GM12878 (cell line): ENCODE measurements around the gene AGBL4. TPM values are rescaled to one million over a fixed set of nuclear protein-coding genes. Genes with fewer than 3 reads are reported as not detected.

Experiments used
- ATAC-seq: fragments of 200-7000 bp; cut with Tn5 transposase; 3 replicates; pipeline ENCODE4 v1.9.1; 2020; ENCODE audit warnings: mild to moderate bottlenecking, moderate library complexity
- BruUV-seq: library from RNA; stranded (reverse); fragments of 400-500 nt; replicated peaks from 2 replicates; lab custom pipeline; 2021; lab: Mats Ljungman, UMichigan
- CTCF ChIA-PET: fragments of 300-600 bp; sonication (Branson Sonifier 250); formaldehyde crosslinking; extraction: SDS; loops from one replicate; lab custom pipeline; 2021; ENCODE audit warnings: inconsistent platforms; lab: Yijun Ruan, JAX
- POLR2A ChIA-PET: fragments of 350-600 bp; formaldehyde crosslinking; extraction: SDS; loops from one replicate; lab custom pipeline; 2021; ENCODE audit warnings: inconsistent platforms; lab: Charles Lee
- RAD21 ChIA-PET: fragments of 300-600 bp; sonication (Branson Sonifier 250); formaldehyde crosslinking; loops from one replicate; lab custom pipeline; 2023; ENCODE audit warnings: antibody characterized with exemption; ENCODE audit not compliant: unreplicated experiment; lab: Charles Lee
- SMC1A ChIA-PET: fragments of 300-600 bp; sonication (Branson Sonifier 250); formaldehyde crosslinking; loops from one replicate; lab custom pipeline; 2023; ENCODE audit not compliant: unreplicated experiment, uncharacterized antibody; lab: Charles Lee
- DNase-seq: peaks from one replicate; pipeline ENCODE4 v3.0.0-alpha.2; 2011; ENCODE audit warnings: low read depth, low spot score
- FAIRE-seq: peaks from 3 replicates; lab custom pipeline; 2011; peaks lifted over from hg19 to GRCh38; lab: Jason Lieb, UNC
- H2AFZ ChIP-seq: 2 replicates; pipeline ENCODE4 v1.6.0; 2011; ENCODE audit warnings: low read depth, low read length, control low read depth; ENCODE audit not compliant: control insufficient read depth
- H3K27ac ChIP-seq: 2 replicates; pipeline ENCODE4 v1.5.1; 2011; ENCODE audit warnings: control low read depth; ENCODE audit not compliant: control insufficient read depth, insufficient read depth
- H3K27me3 ChIP-seq, 2 experiments: replicated peaks in 1 of 2; 2 replicates each; pipeline versions ENCODE4 v1.6.0 to v1.6.1; 2011; ENCODE audit warnings: low read length in 1 of 2; ENCODE audit not compliant: control insufficient read depth in 2 of 2, insufficient read depth in 2 of 2
- H3K36me3 ChIP-seq, 2 experiments: 2 replicates each; pipeline ENCODE4 v1.5.1; 2011; ENCODE audit warnings: low read length in 1 of 2; ENCODE audit not compliant: control insufficient read depth in 2 of 2, insufficient read depth in 2 of 2
- H3K4me1 ChIP-seq: 2 replicates; pipeline ENCODE4 v1.6.1; 2011; ENCODE audit warnings: mild to moderate bottlenecking, low read length, moderate library complexity, mixed read lengths; ENCODE audit not compliant: control insufficient read depth, insufficient read depth
- H3K4me2 ChIP-seq: 2 replicates; pipeline ENCODE4 v1.6.0; 2011; ENCODE audit warnings: control low read depth; ENCODE audit not compliant: control insufficient read depth, insufficient read depth
- H3K4me3 ChIP-seq: fragments of 200-600 bp; sonication (generic); 2 replicates; pipeline ENCODE4 v1.5.1; 2016
- H3K79me2 ChIP-seq: 2 replicates; pipeline ENCODE4 v1.6.0; 2011; ENCODE audit warnings: low read length; ENCODE audit not compliant: control insufficient read depth, insufficient read depth
- H3K9ac ChIP-seq: 2 replicates; pipeline ENCODE4 v1.8.0; 2011; ENCODE audit warnings: low read length, control low read depth, mixed read lengths; ENCODE audit not compliant: control insufficient read depth, insufficient read depth
- H3K9me3 ChIP-seq: replicated peaks from 3 replicates; pipeline ENCODE4 v1.5.1; 2011; ENCODE audit warnings: mild to moderate bottlenecking, low read length; ENCODE audit not compliant: control insufficient read depth, insufficient read depth
- H4K20me1 ChIP-seq: 2 replicates; pipeline ENCODE4 v1.6.0; 2011; ENCODE audit not compliant: control insufficient read depth, insufficient read depth
- CREB1 ChIP-seq: IDR thresholded peaks from 2 replicates; pipeline ENCODE4 v1.6.1; 2012; ENCODE audit warnings: low read depth, mild to moderate bottlenecking, inconsistent platforms
- FOXM1 ChIP-seq: IDR thresholded peaks from 2 replicates; pipeline ENCODE4 v1.6.1; 2012; ENCODE audit warnings: low read depth, mild to moderate bottlenecking, inconsistent platforms, low read length, moderate library complexity
- MYB ChIP-seq: fragments of 150-350 bp; IDR thresholded peaks from 2 replicates; pipeline ENCODE4 v1.6.1; 2014; ENCODE audit warnings: mild to moderate bottlenecking, low read depth, low read length, borderline replicate concordance
- NFXL1 ChIP-seq: fragments of 450-650 bp; IDR thresholded peaks from 2 replicates; pipeline ENCODE4 v1.6.1; 2017; ENCODE audit warnings: antibody characterized with exemption, mild to moderate bottlenecking, borderline replicate concordance
- ZBED1 ChIP-seq: IDR thresholded peaks from 2 replicates; pipeline ENCODE4 v1.6.1; 2016; ENCODE audit warnings: borderline replicate concordance
- ZZZ3 ChIP-seq: IDR thresholded peaks from 2 replicates; pipeline ENCODE4 v1.6.1; 2011; ENCODE audit warnings: low read depth; ENCODE audit not compliant: control insufficient read depth, insufficient read length
- WGBS: methylation state at CpG from one replicate; pipeline ENCODE4 v1.1.6; 2016; ENCODE audit warnings: low lambda C conversion rate; ENCODE audit not compliant: insufficient replicate concordance, insufficient coverage; ENCODE audit errors: missing lambda C conversion rate; 5-methylcytosine and 5-hydroxymethylcytosine counted together
- in situ Hi-C: fragments of 300-500 bp; cut with MboI; formaldehyde crosslinking; loops from 9 replicates; pipeline ENCODE4 v1.14.3; 2018; ENCODE audit warnings: mixed read lengths
- intact Hi-C: fragments of 100-400 bp; cut with micrococcal nuclease; formaldehyde crosslinking; loops from one replicate; pipeline ENCODE4 v1.14.2; 2022; ENCODE audit not compliant: unreplicated experiment
- polyA plus RNA-seq, 11 experiments: library from polyadenylated mRNA; depleted of rRNA in 4 of 11; unstranded in 6 of 11; stranded (reverse) in 5 of 11; fragments of >200 nt; fragmentation: Nextera tagmentation in 4 of 11; fragmentation: Illumina TruSeq in 1 of 11; extraction: Ambion mirVana in 4 of 11; extraction: Trizol in 1 of 11; gene quantifications; 1 replicate in 1 of 11; 2 replicates in 10 of 11; pipeline versions ENCODE4 v1.2.1 to v1.2.3, GENCODE V29; 2011 to 2016; ENCODE audit warnings: inconsistent platforms in 2 of 11, missing spikeins in 2 of 11, low read depth in 1 of 11
- total RNA-seq, 4 experiments: library from RNA; depleted of rRNA in 3 of 4; stranded (reverse); fragments of >200 nt in 3 of 4; fragmentation: Illumina TruSeq in 1 of 4; extraction: Trizol in 1 of 4; gene quantifications; 2 replicates each; pipeline versions ENCODE4 v1.2.1 to v1.2.3, GENCODE V29; 2013 to 2021
- TF ChIP-seq, protein P1 (sequence below): fragments of 450-650 bp; formaldehyde crosslinking; IDR thresholded peaks from 2 replicates; pipeline ENCODE4 v1.4.0; 2020; ENCODE audit warnings: mild to moderate bottlenecking, moderate library complexity
- TF ChIP-seq, protein P2 (sequence below): IDR thresholded peaks from 2 replicates; pipeline ENCODE4 v1.6.1; 2011; ENCODE audit warnings: borderline replicate concordance, low read depth, mild to moderate bottlenecking, moderate library complexity, mixed read lengths, low read length; ENCODE audit not compliant: insufficient read depth; ENCODE audit errors: extremely low read length

The AGBL4 gene
- total and polyA plus RNA-seq, 10 of the 15 experiments (the other 5 are each of a cell fraction or from before 2014, with no cell fraction given): 0.31 TPM; not detected in 9

DNA sequence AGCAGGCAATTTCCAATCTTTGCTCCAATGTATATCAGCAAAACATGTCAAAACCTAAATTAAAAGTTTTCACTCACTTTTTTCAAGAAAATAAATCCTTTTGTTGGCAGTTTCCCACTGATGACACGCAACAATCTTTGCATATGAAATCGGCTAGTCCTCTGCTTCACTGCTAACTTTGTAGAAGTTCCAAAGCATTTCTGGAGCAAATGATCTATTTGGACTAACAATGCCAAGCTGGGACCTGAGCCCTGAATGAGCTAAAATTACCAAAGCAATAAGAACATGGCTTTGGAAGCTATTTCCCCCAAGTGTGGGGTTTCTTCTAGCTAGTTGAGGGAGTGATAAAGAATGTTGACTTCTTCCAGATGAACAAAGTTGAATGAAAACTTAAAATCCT, 1252.2 kb downstream of the AGBL4 start:
- Histone ChIP-seq H3K36me3 (no peaks in the 10 kb centered on the region), H3K4me3 (no peak overlapping the region), H3K9ac (no peak overlapping the region), H3K27ac (no peak overlapping the region), H3K9me3 (no peaks in the 10 kb centered on the region), H2AFZ (no peak overlapping the region), H3K27me3 (peaks cover 5 to 13% of the 10 kb centered on the region in 2 experiments; a peak in 3 of 4 replicates), H3K4me1 (no peaks in the 10 kb centered on the region), H3K4me2 (no peak overlapping the region), H4K20me1 (no peaks in the 10 kb centered on the region), H3K79me2 (no peaks in the 10 kb centered on the region)
- no TSS peak for BruUV-seq
- ChIA-PET RAD21 (no interaction called here), SMC1A (no interaction called here), POLR2A (no interaction called here), CTCF (no interaction called here)
- WGBS: 37% methylated on average over 2 of the region's 2 CpGs
- no peak for TF ChIP-seq MYB
- no peak for TF ChIP-seq CREB1
- TF ChIP-seq ZBED1: no peak
- no peak for TF ChIP-seq ZZZ3
- no peak for TF ChIP-seq NFXL1
- intact Hi-C loops (no loop called here), in situ Hi-C loops (no loop called here)
- no peak for FAIRE-seq
- DNase-seq: no peak
- ATAC-seq: no peak

DNA sequence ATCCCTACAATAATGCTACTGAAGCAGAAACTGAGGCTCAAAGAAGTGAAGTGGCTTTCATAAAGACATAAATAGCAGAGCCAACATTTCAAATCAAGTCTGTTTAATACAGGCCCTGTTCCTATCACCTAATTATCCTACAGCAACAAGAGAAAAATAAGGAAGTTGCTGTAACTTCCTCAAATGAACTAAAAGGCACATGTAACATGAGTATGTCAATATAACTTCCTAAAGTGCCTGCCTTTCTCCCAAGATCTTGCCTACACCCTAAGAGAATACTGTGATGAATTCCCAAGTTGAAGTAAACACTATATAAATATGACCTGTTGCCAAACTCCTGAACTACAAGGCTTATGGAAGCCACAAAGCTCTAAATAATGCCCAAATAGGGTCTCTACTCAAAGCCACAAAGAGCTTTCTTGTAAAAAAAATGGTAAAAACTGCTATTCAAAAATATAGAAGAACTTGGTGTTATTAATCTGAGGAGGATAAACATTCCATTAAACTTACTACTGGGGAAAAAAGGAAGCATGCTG, 1255.7 kb downstream of the AGBL4 start:
- FAIRE-seq (no peak), DNase-seq (no peak), ATAC-seq (no peak)
- TF ChIP-seq FOXM1: no peak
- TF ChIP-seq, protein P1, sequence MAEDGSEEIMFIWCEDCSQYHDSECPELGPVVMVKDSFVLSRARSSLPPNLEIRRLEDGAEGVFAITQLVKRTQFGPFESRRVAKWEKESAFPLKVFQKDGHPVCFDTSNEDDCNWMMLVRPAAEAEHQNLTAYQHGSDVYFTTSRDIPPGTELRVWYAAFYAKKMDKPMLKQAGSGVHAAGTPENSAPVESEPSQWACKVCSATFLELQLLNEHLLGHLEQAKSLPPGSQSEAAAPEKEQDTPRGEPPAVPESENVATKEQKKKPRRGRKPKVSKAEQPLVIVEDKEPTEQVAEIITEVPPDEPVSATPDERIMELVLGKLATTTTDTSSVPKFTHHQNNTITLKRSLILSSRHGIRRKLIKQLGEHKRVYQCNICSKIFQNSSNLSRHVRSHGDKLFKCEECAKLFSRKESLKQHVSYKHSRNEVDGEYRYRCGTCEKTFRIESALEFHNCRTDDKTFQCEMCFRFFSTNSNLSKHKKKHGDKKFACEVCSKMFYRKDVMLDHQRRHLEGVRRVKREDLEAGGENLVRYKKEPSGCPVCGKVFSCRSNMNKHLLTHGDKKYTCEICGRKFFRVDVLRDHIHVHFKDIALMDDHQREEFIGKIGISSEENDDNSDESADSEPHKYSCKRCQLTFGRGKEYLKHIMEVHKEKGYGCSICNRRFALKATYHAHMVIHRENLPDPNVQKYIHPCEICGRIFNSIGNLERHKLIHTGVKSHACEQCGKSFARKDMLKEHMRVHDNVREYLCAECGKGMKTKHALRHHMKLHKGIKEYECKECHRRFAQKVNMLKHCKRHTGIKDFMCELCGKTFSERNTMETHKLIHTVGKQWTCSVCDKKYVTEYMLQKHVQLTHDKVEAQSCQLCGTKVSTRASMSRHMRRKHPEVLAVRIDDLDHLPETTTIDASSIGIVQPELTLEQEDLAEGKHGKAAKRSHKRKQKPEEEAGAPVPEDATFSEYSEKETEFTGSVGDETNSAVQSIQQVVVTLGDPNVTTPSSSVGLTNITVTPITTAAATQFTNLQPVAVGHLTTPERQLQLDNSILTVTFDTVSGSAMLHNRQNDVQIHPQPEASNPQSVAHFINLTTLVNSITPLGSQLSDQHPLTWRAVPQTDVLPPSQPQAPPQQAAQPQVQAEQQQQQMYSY: no peak
- TF ChIP-seq, protein P2, sequence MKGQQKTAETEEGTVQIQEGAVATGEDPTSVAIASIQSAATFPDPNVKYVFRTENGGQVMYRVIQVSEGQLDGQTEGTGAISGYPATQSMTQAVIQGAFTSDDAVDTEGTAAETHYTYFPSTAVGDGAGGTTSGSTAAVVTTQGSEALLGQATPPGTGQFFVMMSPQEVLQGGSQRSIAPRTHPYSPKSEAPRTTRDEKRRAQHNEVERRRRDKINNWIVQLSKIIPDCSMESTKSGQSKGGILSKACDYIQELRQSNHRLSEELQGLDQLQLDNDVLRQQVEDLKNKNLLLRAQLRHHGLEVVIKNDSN: no peak
- no TSS peak for BruUV-seq
- SMC1A ChIA-PET: interaction anchor here (0.7 kb wide), 1 partner anchor 25 kb away, joined by 3 read pairs; no protein-coding TSS in a partner anchor
- Histone ChIP-seq H3K4me1 (no peaks in the 10 kb centered on the region), H4K20me1 (no peaks in the 10 kb centered on the region), H3K27me3 (no peaks in the 10 kb centered on the region), H3K36me3 (no peaks in the 10 kb centered on the region), H3K27ac (no peak overlapping the region), H3K4me2 (no peak overlapping the region), H3K79me2 (no peaks in the 10 kb centered on the region), H3K9me3 (no peaks in the 10 kb centered on the region), H2AFZ (no peak overlapping the region), H3K4me3 (no peak overlapping the region), H3K9ac (no peak overlapping the region)
- intact Hi-C loops: no loop called here
- in situ Hi-C loops: no loop called here
- CTCF ChIA-PET: no interaction called here
- RAD21 ChIA-PET: no interaction called here
- POLR2A ChIA-PET: no interaction called here
